GM18499 (cell line): ENCODE results near the gene NR3C2.
"Not testable (repeated sequence)": the region's sequence is repeated elsewhere in the genome, so short reads cannot be mapped to it uniquely, and the experiment has no call there.

Experiments used
- ATAC-seq: cut with Tn5 transposase; IDR thresholded peaks from one replicate; pipeline ENCODE4 v1.9.1; 2021; ENCODE audit warnings: moderate number of reproducible peaks; ENCODE audit not compliant: insufficient read depth, unreplicated experiment

NR3C2 gene

DNA sequence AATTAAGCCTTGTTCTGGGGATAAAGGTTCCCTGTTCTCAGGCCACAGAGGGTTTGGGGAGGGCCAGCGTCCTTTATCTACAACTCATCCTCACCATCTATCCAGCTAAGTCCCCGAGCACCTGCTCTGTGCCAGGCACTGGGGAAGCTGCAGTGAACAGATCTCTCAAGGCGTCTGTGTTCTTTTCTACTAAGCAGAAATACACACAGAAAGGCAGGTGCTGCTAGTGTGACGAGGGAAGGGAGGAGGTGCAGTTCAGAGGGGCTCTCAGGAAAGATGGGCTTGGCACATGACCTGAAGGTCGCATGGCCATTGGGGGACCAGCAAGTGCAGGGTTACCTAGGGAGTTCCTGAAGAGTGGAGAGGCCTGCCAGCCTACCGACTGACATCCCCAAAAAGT, 352.2 kb downstream of the NR3C2 start:
- no peak for ATAC-seq

DNA sequence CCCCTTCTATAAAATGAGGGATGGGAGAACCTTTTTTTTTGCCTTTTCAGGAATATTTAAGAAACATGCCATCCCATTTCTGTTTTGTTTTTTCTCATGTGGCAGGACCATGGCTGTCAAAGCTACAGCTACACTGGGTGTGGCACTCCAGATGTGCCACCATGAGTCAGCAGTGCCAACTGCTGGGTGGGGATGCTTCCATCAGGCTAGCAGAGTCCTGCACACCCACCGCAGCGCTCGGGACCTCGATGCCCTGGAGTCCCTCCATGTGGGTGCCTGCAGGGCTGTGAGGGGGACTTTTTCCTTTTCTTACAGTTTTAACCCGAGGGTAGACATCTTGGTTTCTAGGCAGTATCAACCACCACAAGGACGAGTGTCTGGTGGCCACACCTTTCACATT, 352.6 kb downstream of the NR3C2 start:
- no peak for ATAC-seq

GRCh38 chr4:148083073-148083472, 359.1 kb downstream of the NR3C2 start:
- ATAC-seq, result not testable (repeated sequence)

- no peak for ATAC-seq
Measured at GRCh38 chr4:148081745-148082144, 360.5 kb downstream of the NR3C2 start.

DNA sequence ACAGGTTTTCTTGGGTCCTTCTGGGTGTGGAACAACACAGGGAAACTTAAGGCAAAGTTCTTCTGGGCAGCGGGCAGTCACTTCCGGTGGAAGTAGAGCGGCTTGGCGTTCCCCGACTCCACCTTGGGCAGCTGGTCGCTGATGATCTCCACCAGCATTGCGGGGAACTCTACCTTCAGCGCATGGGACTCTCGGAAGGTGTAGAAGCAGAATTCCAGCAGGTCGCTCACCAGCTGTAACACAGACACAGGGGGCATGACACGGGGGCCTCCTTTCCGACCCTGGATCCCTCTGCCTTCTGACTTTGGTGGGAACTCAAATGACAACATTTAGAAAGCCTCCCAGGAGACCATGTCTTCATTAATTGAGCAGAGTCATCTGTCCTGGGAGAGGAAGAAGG, 360.9 kb downstream of the NR3C2 start:
- no peak for ATAC-seq

GRCh38 chr4:148079961-148080360, 362.3 kb downstream of the NR3C2 start:
- no peak for ATAC-seq

DNA sequence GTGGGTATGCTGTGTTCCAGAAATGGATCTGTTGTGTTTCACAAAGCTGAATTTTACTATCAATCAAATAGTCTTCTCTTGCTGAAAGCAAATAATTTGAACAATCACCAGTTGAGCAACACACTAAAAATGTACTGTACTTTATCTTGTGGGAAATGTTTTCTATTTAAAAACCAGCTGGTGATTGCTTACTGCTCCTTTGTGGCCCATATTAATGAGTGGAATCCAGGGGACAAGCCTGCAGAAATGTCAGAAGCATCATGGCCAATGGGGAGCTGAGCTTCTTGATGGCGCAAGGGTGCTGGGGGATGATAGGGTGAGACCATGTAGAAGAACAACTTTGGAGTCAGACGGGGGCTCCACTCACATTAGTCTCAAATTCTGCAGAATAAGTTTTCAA, 364.2 kb downstream of the NR3C2 start:
- ATAC-seq, result no peak

GRCh38 chr4:148077581-148077980, 364.6 kb downstream of the NR3C2 start:
- no peak for ATAC-seq

- no peak for ATAC-seq
Measured at GRCh38 chr4:148076964-148077363, 365.2 kb downstream of the NR3C2 start.

GRCh38 chr4:148075438-148075837, 366.8 kb downstream of the NR3C2 start:
- no peak for ATAC-seq

DNA sequence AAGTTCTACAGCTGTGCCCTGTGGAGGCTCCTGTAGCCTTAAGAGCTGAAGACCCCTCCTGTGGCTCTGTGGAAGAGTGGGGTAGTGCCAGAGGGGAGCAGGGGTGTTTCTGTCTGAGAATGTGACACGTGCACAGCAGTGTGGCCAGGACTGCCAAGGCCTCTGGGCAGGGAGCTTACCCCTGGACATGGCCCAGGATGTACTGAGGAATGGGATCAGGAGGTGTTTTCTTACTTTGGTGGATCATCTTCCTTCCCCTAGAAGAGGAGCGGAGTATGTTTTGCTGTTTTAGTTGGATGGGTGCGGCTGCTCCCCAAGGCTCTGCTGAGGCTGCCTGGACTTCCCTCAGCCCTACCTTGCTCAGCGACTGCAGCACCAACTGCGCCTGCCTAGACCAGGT, 367.8 kb downstream of the NR3C2 start:
- no peak for ATAC-seq

GRCh38 chr4:148073349-148073748, 368.9 kb downstream of the NR3C2 start:
- ATAC-seq, result no peak

DNA sequence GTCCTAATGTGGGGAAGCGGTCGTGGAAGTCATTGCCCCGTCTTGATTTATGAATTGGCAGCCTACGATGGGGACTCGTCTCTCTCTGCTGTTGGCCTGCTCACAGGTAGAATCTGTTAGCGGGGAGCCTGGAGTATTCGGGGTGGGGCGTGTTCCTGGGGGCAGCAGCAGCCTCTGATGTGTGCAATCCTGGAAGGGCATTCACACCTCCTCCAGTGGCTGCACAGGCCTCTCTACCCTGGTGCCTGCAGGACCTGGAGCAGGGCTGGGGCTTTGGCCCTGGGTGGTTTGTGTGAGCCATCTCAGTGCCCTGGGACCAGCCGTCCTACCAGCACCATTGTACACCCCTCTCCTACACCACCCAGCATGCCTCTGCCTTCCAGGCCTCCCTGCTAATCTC, 369.4 kb downstream of the NR3C2 start:
- no peak for ATAC-seq

DNA sequence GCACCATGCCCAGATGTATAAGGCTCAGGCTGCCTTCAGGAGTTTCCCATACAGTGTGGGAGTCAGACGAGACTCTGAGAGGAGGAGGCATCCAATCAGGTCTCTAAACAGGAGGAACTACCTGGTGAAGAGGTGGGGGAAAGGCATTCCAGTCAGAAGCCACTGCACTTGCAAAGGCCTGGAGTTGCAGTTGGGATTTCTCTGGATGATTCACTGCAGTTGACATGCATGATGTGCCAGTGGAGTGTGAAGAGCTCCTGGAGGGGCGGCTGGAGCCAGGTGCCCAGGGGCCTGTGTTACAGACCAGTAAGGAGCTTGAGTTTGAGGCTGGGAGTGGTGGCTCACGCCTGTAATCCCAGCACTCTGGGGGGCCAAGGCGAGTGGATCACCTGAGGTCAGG, 371.2 kb downstream of the NR3C2 start:
- no peak for ATAC-seq

GRCh38 chr4:148069895-148070178, 372.4 kb downstream of the NR3C2 start:
- ATAC-seq, result no peak

GRCh38 chr4:148069086-148069894, 372.9 kb downstream of the NR3C2 start:
- no peak for ATAC-seq

DNA sequence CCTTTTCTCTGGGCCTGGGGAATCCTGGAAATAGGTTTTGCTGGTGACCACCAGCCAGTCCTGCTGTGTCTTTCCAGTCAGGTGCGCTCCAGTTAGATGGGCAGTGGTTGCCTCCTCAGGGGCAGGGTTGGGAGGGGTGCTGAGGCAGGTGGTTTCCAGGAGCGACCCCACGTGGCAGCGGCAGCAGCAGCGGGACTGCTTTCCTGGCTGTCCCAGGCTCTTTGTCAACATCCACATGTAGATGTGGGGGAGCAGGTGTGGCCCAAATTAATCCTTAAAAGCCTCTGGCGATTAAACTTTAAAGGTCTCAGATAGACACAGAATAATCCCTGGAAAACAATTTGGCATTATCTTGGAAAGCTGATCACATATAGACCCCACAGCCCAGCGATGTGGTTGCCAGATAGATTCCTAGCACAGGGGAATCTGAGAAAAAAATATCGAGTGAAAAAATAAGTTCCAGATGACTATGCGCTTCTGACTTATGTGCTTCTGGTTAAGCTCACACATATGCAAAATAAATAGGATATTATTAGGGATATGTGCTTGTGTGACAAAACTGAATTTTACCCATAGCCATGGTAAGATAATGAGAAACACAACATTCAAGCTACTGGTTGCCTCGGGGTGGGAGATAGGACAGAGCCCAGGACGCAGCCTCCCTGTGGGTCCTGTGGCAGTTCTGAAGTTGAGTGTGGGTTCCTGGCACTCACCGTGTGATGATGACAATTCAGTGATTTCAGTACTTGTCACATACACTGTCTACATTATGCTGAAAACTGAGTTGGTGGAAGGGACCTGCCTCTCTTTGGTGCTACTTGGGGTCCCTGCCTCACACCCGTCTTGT, 373.9 kb downstream of the NR3C2 start:
- ATAC-seq, result no peak

- ATAC-seq, result no peak
Measured at GRCh38 chr4:148067301-148067916, 374.8 kb downstream of the NR3C2 start.

DNA sequence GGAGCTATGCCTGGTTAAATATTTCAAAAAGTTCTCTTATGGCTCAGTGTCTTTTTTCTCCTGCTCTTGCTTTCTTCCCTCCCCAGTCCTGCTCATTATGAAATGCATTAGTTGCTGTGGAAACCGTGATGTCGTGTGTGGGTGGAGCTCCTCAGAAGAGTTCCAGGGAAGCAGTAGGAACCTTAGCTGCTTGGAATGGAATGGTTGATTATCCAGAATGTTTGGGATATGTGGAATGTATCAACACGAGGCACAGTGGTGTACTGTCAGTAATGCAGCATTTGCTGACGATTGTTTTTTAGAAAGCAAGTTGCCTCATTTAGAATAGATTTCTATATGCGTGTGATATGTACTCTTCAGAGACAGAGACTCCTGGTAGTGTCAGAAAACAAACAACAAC, 377.1 kb downstream of the NR3C2 start:
- ATAC-seq, result no peak

- no peak for ATAC-seq
Measured at GRCh38 chr4:148064451-148064850, 377.8 kb downstream of the NR3C2 start.

GRCh38 chr4:148062301-148062950, 379.8 kb downstream of the NR3C2 start:
- no peak for ATAC-seq
